D341Med (cell line): ENCODE measurements around the gene IFITM2.
"Not testable (repeated sequence)": the region's sequence is repeated elsewhere in the genome, so short reads cannot be mapped to it uniquely, and the experiment has no call there.

Source experiments
- DNase-seq: peaks from one replicate; pipeline ENCODE4 v3.0.0; 2012; ENCODE audit warnings: low spot score

IFITM2 gene

GRCh38 chr11:281486-282161 is 26.0 kb upstream of the IFITM2 start:
- DNase-seq = peak; percentile 37

GRCh38 chr11:282171-282570 is 25.4 kb upstream of the IFITM2 start:
- DNase-seq = no peak

- no peak for DNase-seq
Observed at GRCh38 chr11:282630-283360, 24.8 kb upstream of the IFITM2 start.

GRCh38 chr11:283405-284104 is 24.1 kb upstream of the IFITM2 start:
- no peak for DNase-seq

- peak; percentile 22 for DNase-seq
Observed at GRCh38 chr11:284105-285020, 23.3 kb upstream of the IFITM2 start.

- peak; percentile 13 for DNase-seq
Observed at GRCh38 chr11:285021-285893, 22.4 kb upstream of the IFITM2 start.

GRCh38 chr11:285894-286220 is 21.8 kb upstream of the IFITM2 start:
- no peak for DNase-seq

- not testable (repeated sequence) for DNase-seq
Observed at GRCh38 chr11:286977-287820, 20.4 kb upstream of the IFITM2 start.

- peak; percentile 2 for DNase-seq
Observed at GRCh38 chr11:287821-288477, 19.7 kb upstream of the IFITM2 start.

- DNase-seq = peak; percentile 87
Observed at GRCh38 chr11:288478-289397, 18.9 kb upstream of the IFITM2 start, which contains the start of gene PGGHG. TSS of gene PGGHG (plus strand) at chr11:289126. CDS start at chr11:289817, 691 bp downstream.

- no peak for DNase-seq
Observed at GRCh38 chr11:289398-289711, 18.3 kb upstream of the IFITM2 start.

GRCh38 chr11:289712-290620 is 17.6 kb upstream of the IFITM2 start:
- peak; percentile 33 for DNase-seq

GRCh38 chr11:290621-291231 is 16.9 kb upstream of the IFITM2 start:
- peak; percentile 30 for DNase-seq

- peak; percentile 24 for DNase-seq
Observed at GRCh38 chr11:291281-292210, 16.1 kb upstream of the IFITM2 start.

- DNase-seq = peak; percentile 20
Observed at GRCh38 chr11:292211-293121, 15.2 kb upstream of the IFITM2 start.
